Brain microvascular endothelial cell (primary cell): ENCODE results near the gene CYP4F8.
"Not testable (repeated sequence)": the region's sequence is repeated elsewhere in the genome, so short reads cannot be mapped to it uniquely, and the experiment has no call there.

Source experiments
- DNase-seq: peaks from one replicate; pipeline ENCODE4 v3.0.0-alpha.2; 2020
- H3K27ac ChIP-seq: fragments of 250-450 bp; sonication (Bioruptor Pico); 2 replicates; pipeline ENCODE4 v1.5.1; 2020; ENCODE audit warnings: mild to moderate bottlenecking, moderate library complexity
- H3K27me3 ChIP-seq: fragments of 250-450 bp; sonication (Bioruptor Pico); replicated peaks from 2 replicates; pipeline ENCODE4 v1.5.1; 2020; ENCODE audit warnings: mild to moderate bottlenecking
- H3K36me3 ChIP-seq: fragments of 250-450 bp; sonication (Bioruptor Pico); replicated peaks from 2 replicates; pipeline ENCODE4 v1.5.1; 2020; ENCODE audit warnings: mild to moderate bottlenecking
- H3K4me3 ChIP-seq: 2 replicates; pipeline ENCODE4 v1.5.1; 2011; ENCODE audit warnings: low read depth, mild to moderate bottlenecking, control low read depth, low read length, moderate library complexity
- in situ Hi-C: cut with HindIII; loops from 2 replicates; pipeline ENCODE4 v1.10.0; 2017; ENCODE audit warnings: low sequenced_read_pairs, low pct_ligation_motif_present
- TF ChIP-seq, protein P1 (sequence below): IDR thresholded peaks from 2 replicates; pipeline ENCODE4 v1.5.1; 2011; ENCODE audit warnings: low read depth, mild to moderate bottlenecking, moderate library complexity, low read length, control low read depth, inconsistent platforms; ENCODE audit errors: missing control alignments

Gene CYP4F8

DNA sequence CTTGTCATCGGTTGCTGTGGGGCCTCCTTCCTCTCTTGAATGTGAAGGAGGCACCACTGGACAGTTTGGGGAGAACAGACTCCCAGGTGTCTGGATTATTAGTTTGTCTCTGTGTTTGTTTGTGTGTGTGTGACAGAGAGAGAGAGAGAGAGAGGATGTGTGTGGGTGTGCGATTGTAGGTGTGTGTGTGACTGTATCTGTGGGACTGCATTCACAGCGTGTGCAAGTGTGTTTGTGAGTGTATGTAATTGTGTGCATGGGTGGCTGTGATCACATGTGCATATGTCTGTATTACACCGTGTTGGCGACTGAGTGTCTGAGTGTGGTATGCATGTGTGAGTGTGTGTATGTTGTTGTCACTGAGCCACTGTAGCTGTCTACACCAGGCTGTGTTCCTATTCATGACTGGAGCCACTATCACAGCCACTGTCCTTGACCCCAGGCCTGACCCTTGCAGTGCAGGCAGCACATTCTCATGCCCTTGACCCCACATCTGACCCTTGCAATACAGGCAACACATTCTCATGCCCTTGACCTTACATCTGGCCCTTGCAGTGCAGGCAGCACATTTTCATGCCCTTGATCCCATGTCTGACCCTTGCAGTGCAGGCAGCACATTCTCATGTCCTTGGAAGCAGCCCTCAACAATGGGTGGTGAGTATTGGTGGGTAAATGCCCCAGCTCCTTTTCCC lies 25.1 kb upstream of the CYP4F8 start:
- TF ChIP-seq, protein P1, sequence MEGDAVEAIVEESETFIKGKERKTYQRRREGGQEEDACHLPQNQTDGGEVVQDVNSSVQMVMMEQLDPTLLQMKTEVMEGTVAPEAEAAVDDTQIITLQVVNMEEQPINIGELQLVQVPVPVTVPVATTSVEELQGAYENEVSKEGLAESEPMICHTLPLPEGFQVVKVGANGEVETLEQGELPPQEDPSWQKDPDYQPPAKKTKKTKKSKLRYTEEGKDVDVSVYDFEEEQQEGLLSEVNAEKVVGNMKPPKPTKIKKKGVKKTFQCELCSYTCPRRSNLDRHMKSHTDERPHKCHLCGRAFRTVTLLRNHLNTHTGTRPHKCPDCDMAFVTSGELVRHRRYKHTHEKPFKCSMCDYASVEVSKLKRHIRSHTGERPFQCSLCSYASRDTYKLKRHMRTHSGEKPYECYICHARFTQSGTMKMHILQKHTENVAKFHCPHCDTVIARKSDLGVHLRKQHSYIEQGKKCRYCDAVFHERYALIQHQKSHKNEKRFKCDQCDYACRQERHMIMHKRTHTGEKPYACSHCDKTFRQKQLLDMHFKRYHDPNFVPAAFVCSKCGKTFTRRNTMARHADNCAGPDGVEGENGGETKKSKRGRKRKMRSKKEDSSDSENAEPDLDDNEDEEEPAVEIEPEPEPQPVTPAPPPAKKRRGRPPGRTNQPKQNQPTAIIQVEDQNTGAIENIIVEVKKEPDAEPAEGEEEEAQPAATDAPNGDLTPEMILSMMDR = no peak
- DNase-seq = no peak
- in situ Hi-C loops = no loop called here
- Histone ChIP-seq H3K36me3 (no peaks in the 10 kb centered on the region), H3K27me3 (no peaks in the 10 kb centered on the region), H3K27ac (no peak overlapping the region), H3K4me3 (no peak overlapping the region)

DNA sequence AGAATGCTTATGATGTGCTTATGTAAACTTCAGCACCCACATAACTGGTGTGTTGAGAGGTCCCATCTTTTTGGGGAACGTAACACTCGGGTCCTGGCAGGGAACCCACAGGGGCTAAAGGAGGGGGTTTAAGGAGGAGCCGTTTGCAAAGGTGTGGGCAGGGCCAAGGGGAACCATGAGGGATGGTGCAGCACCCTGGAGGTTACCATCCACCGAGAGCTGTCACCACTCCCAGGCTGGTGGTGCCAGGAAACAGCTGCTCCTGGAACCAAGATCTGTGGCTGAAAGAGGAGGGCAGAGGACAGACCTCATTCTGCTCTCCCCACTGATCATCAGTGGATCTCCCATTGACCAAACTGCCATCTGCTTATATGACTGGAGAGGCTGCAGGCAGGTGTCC lies 23.2 kb upstream of the CYP4F8 start:
- TF ChIP-seq, protein P1 = no peak
- Histone ChIP-seq H3K27ac (no peak overlapping the region), H3K4me3 (no peak overlapping the region), H3K27me3 (no peaks in the 10 kb centered on the region), H3K36me3 (no peaks in the 10 kb centered on the region)
- no peak for DNase-seq
- in situ Hi-C loops = no loop called here

DNA sequence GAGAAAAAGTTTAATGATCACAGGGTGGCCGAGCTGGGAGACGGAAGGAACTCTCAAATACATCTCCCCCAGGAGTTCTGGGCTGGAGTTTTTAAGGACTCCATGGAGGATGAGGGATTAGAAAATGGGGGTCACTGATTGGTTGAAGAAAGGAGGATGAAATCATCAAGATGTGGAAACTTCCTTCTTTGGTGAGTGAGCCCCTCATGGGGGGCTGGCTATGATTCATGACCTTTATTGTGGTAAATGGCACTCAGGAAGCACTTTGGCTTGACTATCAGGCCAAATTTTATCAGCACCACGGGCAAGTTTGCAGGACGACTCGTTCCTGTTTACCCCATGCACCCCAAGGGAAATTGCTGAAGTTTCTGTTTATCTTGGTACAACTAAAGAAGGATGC lies 22.5 kb upstream of the CYP4F8 start:
- in situ Hi-C loops, DNase-seq, H3K27ac ChIP-seq, H3K27me3 ChIP-seq, H3K36me3 ChIP-seq, H3K4me3 ChIP-seq: not testable (repeated sequence)

DNA sequence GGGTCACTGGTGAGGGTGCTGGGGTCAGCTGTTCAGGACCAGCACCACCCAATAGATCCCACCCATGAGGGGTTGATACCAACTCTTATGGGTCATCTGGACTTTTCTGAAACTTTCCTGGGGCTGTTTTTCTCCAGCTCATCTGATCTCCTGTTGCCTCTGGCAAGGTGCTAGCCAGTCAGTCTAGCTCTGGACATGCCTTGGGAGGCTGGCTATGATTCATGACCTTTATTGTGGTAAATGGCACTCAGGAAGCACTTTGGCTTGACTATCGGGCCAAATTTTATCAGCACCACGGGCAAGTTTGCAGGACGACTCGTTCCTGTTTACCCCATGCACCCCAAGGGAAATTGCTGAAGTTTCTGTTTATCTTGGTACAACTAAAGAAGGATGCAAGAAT lies 21.3 kb upstream of the CYP4F8 start:
- in situ Hi-C loops, DNase-seq, H3K27ac ChIP-seq: not testable (repeated sequence)

DNA sequence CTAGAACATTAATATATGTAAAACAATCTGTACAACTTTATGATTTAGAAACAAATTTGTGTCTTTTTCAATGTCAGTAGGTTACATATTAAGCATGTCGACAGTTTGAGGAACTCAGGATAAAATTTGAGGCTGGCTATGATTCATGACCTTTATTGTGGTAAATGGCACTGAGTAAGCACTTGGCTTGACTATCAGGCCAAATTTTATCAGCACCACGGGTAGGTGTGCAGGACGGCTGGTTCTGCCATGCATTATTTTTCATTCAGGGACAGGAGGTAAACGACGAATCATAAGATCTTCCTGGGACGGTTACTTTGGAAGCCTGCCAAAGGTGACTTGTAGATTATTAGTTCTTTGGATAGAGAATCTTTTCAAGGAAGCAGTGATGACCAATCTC lies 19.9 kb upstream of the CYP4F8 start:
- in situ Hi-C loops = no loop called here
- H3K36me3 ChIP-seq = no peaks in the 10 kb centered on the region
- no peaks in the 10 kb centered on the region for H3K27me3 ChIP-seq
- no peak for DNase-seq
- H3K4me3 ChIP-seq = no peak overlapping the region
- no peak overlapping the region for H3K27ac ChIP-seq
- TF ChIP-seq, protein P1 = no peak

More for the DNA sequence above, 21.3 kb upstream of the CYP4F8 start:
- H3K27me3 ChIP-seq, H3K36me3 ChIP-seq, H3K4me3 ChIP-seq: not testable (repeated sequence)

DNA sequence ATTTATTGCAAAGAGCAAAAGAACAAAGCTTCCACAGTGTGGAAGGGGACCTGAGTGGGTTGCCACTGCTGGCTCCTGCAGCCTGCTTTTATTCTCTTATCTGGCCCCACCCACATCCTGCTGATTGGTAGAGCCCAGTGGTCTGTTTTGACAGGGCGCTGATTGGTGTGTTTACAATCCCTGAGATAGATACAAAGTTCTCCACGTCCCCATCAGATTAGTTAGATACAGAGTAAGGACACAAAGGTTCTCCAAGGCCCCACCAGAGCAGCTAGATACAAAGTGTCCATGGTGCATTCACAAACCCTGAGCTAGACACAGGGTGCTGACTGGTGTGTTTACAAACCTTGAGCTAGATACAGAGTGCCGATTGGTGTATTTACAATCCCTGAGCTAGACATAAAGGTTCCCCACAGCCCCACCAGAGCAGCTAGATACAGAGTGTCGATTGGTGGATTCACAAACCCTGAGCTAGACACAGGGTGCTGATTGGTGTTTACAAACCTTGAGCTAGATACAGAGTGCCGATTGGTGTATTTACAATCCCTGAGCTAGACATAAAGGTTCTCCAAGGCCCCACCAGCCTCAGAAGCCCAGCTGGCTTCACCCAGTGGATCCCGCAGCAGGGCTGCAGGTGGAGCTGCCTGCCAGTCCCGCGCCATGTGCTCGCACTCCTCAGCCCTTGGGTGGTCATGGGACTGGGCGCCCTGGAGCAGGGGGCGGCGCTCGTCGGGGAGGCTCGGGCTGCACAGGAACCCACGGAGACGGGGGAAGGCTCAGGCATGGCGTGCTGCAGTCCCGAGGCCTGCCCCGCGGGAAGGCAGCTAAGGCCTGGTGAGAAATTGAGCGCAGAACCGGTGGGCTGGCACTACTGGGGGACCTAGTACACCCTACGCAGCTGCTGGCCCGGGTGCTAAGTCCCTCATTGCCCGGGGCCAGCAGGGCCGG lies 6.8 kb upstream of the CYP4F8 start:
- not testable (repeated sequence) for DNase-seq

DNA sequence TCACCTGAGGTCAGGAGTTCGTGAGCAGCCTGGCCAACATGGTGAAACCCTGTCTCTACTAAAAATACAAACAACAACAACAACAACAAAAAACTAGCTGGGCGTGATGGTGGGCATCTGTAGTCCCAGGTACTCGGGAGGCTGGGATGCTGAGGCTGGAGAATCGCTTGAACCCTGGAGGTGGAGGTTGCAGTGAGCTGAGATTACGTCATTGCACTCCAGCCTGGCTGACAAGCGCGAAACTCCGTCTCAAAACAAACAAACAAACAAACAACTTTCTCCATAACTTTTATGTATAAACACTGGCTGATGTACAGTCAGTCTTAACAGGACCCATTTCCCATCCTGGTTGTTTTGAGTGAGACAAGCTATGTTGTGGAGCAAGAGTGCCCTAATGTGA lies 5.8 kb upstream of the CYP4F8 start:
- Histone ChIP-seq H3K36me3 (no peaks in the 10 kb centered on the region), H3K27ac (no peak overlapping the region), H3K4me3 (no peak overlapping the region), H3K27me3 (no peaks in the 10 kb centered on the region)
- no peak for DNase-seq
- in situ Hi-C loops = no loop called here
- TF ChIP-seq, protein P1 = no peak

More for the DNA sequence above, 6.8 kb upstream of the CYP4F8 start:
- H3K27ac ChIP-seq, in situ Hi-C loops, H3K4me3 ChIP-seq, H3K27me3 ChIP-seq, H3K36me3 ChIP-seq: not testable (repeated sequence)
